Body of pancreas (tissue), 4 donors: ENCODE measurements around the gene ALOX12. TPM values are rescaled to one million over a fixed set of nuclear protein-coding genes. Genes with fewer than 3 reads are reported as not detected.
"Not testable (repeated sequence)": the region's sequence is repeated elsewhere in the genome, so short reads cannot be mapped to it uniquely, and the experiment has no call there.

Experiments
- ATAC-seq: fragments of 150-250 bp; one replicate; pipeline ENCODE4 v1.9.1; 2016
- DNase-seq, 4 donors: peaks; one replicate each; pipeline ENCODE4 v3.0.0-alpha.2; 2019
- H3K27ac ChIP-seq, 4 donors: fragments of 200-600 bp; sonication (generic); 1 replicate in 3 of 4; 2 replicates in 1 of 4; pipeline versions ENCODE4 v1.5.1 to v1.6.1; 2016 to 2019; ENCODE audit warnings: mild to moderate bottlenecking in 1 of 4, mixed read lengths in 1 of 4, moderate library complexity in 1 of 4
- H3K27me3 ChIP-seq, 2 donors: fragments of 200-600 bp; sonication (generic); one replicate each; pipeline ENCODE4 v1.6.0; 2016; ENCODE audit warnings: mild to moderate bottlenecking in 1 of 2
- H3K36me3 ChIP-seq, 2 donors: fragments of 200-600 bp; sonication (generic); replicated peaks in 1 of 2; 2 replicates each; pipeline ENCODE4 v1.5.1; 2016; ENCODE audit warnings: low read depth in 2 of 2; ENCODE audit not compliant: insufficient read depth in 1 of 2
- H3K4me1 ChIP-seq: fragments of 200-600 bp; sonication (generic); one replicate; pipeline ENCODE4 v1.6.0; 2016
- H3K4me3 ChIP-seq, 2 donors: fragments of 200-600 bp; sonication (generic); 1 replicate in 1 of 2; 2 replicates in 1 of 2; pipeline ENCODE4 v1.5.1; 2016 to 2019
- H3K9me3 ChIP-seq, 3 donors: fragments of 200-600 bp; sonication (generic); 1 replicate in 2 of 3; 2 replicates in 1 of 3; pipeline ENCODE4 v1.5.1; 2016
- CTCF ChIP-seq, 7 experiments: fragments of 450-650 bp in 4 of 7; fragments of 200-600 bp in 3 of 7; sonication (generic) in 3 of 7; IDR thresholded peaks; one replicate each; pipeline ENCODE4 v1.5.1; 2016 to 2019; ENCODE audit warnings: antibody characterized with exemption in 7 of 7
- POLR2A ChIP-seq, 3 donors: fragments of 450-650 bp; IDR thresholded peaks; one replicate each; pipeline ENCODE4 v1.6.1; 2016; ENCODE audit warnings: antibody characterized with exemption in 3 of 3, mild to moderate bottlenecking in 2 of 3
- WGBS, 2 donors: methylation state at CpG; one replicate each; pipeline ENCODE4 v1.1.5; 2017; 5-methylcytosine and 5-hydroxymethylcytosine counted together
- intact Hi-C: fragments of 100-400 bp; cut with DNase I; formaldehyde crosslinking; loops from one replicate; pipeline ENCODE4 v1.15.1; 2023
- total RNA-seq, 2 donors: library from RNA; depleted of rRNA; stranded (reverse); fragments of >200 nt; gene quantifications; one replicate each; pipeline ENCODE4 v1.1.0, GENCODE V29; 2016

ALOX12 gene
- total RNA-seq, 2 donors from 2014 or later = not detected

- Histone ChIP-seq H3K27me3 (no peaks in the 10 kb centered on the region), H3K36me3 (no peaks in the 10 kb centered on the region), H3K27ac (no peak overlapping the region), H3K4me3 (no peak overlapping the region), H3K9me3 (no peaks in the 10 kb centered on the region), H3K4me1 (no peaks in the 10 kb centered on the region)
- TF ChIP-seq POLR2A (IDR thresholded peaks at IDR 0.05) (no peak), CTCF (IDR thresholded peaks at IDR 0.05) (no peak)
- DNase-seq (no peak), ATAC-seq (no peak)
- 52 to 53% methylated on average over 1 of the region's 1 CpG for WGBS, 2 donors
- intact Hi-C loops = no loop called here
These were observed 14.4 kb upstream of the ALOX12 start for GRCh38 chr17:6981426-6981825.

- TF ChIP-seq POLR2A (IDR thresholded peaks at IDR 0.05) (no peak), CTCF (IDR thresholded peaks at IDR 0.05) (no peak)
- Histone ChIP-seq H3K4me3 (no peak overlapping the region), H3K27ac (no peak overlapping the region), H3K4me1 (no peaks in the 10 kb centered on the region), H3K27me3 (no peaks in the 10 kb centered on the region), H3K36me3 (no peaks in the 10 kb centered on the region), H3K9me3 (no peaks in the 10 kb centered on the region)
- 55 to 66% methylated on average over 4 of the region's 4 CpGs for WGBS, 2 donors
- ATAC-seq (no peak), DNase-seq (no peak)
- intact Hi-C loops = no loop called here
These were observed 10.6 kb upstream of the ALOX12 start for GRCh38 chr17:6985266-6985665.

DNA sequence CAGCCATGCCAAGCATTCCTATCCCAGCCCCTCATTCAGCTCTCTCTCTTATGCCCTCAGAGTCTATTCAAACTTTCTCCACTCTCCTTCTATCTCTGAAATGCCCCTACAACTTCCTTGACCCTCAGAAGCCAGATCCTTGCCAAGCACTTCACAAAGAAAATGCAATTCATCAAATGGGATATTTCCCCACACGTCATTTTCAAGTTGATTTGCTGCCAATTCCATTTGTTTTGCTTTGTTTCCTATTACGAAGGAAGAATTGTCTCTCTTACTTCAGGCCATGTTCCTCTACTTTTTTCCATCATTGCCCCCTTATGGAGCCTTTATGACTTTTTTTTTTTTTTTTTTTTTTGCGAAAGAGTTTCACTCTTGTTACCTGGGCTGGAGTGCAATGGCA lies 9.2 kb upstream of the ALOX12 start:
- ATAC-seq (no peak), DNase-seq (no peak)
- Histone ChIP-seq H3K9me3 (no peaks in the 10 kb centered on the region), H3K27me3 (no peaks in the 10 kb centered on the region), H3K36me3 (no peaks in the 10 kb centered on the region), H3K4me1 (no peaks in the 10 kb centered on the region), H3K27ac (no peak overlapping the region), H3K4me3 (no peak overlapping the region)
- intact Hi-C loops = no loop called here
- 63 to 70% methylated on average over 3 of the region's 3 CpGs for WGBS, 2 donors
- no peak for TF ChIP-seq POLR2A (IDR thresholded peaks at IDR 0.05)
- no peak for TF ChIP-seq CTCF (IDR thresholded peaks at IDR 0.05)

- no peak overlapping the region for H3K4me3 ChIP-seq
- intact Hi-C loops = loop anchor here (10.0 kb wide), 1 partner anchor 315 kb away; no protein-coding TSS in a partner anchor
- no peak for DNase-seq
- no peaks in the 10 kb centered on the region for H3K36me3 ChIP-seq
- ATAC-seq = no peak
- H3K9me3 ChIP-seq = no peaks in the 10 kb centered on the region
- no peak overlapping the region for H3K27ac ChIP-seq
- 90 to 91% methylated on average over 2 of the region's 2 CpGs for WGBS, 2 donors
- H3K4me1 ChIP-seq = no peaks in the 10 kb centered on the region
- no peaks in the 10 kb centered on the region for H3K27me3 ChIP-seq
- TF ChIP-seq POLR2A (IDR thresholded peaks at IDR 0.05) = no peak
These were observed 6.1 kb upstream of the ALOX12 start for GRCh38 chr17:6989779-6990178.

GRCh38 chr17:6993613-6994056 lies 2.2 kb upstream of the ALOX12 start:
- intact Hi-C loops = loop anchor here (10.0 kb wide), 1 partner anchor 319 kb away; no protein-coding TSS in a partner anchor
- peaks cover 11% of the 10 kb centered on the region for H3K4me1 ChIP-seq
- not testable (repeated sequence) for H3K9me3 ChIP-seq, ATAC-seq, H3K4me3 ChIP-seq, DNase-seq, H3K27ac ChIP-seq, H3K36me3 ChIP-seq, H3K27me3 ChIP-seq
- 70 to 78% methylated on average over 4 to 5 of the region's 5 CpGs for WGBS, 2 donors

- no peak for TF ChIP-seq POLR2A (IDR thresholded peaks at IDR 0.05)
- TF ChIP-seq CTCF (IDR thresholded peaks at IDR 0.05) = no peak
- H3K4me1 ChIP-seq = peaks cover 11% of the 10 kb centered on the region
- WGBS, 2 donors = 85 to 86% methylated on average over 10 of the region's 10 CpGs
- H3K27me3 ChIP-seq = no peaks in the 10 kb centered on the region
- DNase-seq (no peak), ATAC-seq (no peak)
- no peak overlapping the region for H3K4me3 ChIP-seq
- no peaks in the 10 kb centered on the region for H3K9me3 ChIP-seq
- no peak overlapping the region for H3K27ac ChIP-seq
- H3K36me3 ChIP-seq = peaks cover 0 to 5% of the 10 kb centered on the region in 2 donors
- intact Hi-C loops = loop anchor here (10.0 kb wide), 1 partner anchor 319 kb away; no protein-coding TSS in a partner anchor
These were observed 1.7 kb upstream of the ALOX12 start for GRCh38 chr17:6994118-6994598.
